HepG2 (cell line): ENCODE data around the gene PHF23. TPM values are rescaled to one million over a fixed set of nuclear protein-coding genes. Genes with fewer than 3 reads are reported as not detected.

Experiments used
- ATAC-seq: fragments of 200-7000 bp; cut with Tn5 transposase; 3 replicates; pipeline ENCODE4 v1.9.1; 2020; ENCODE audit warnings: mild to moderate bottlenecking, moderate library complexity
- BruUV-seq: library from RNA; stranded (reverse); fragments of 400-500 nt; replicated peaks from 2 replicates; lab custom pipeline; 2021; lab: Mats Ljungman, UMichigan
- CTCF ChIA-PET: fragments of 300-600 bp; formaldehyde crosslinking; extraction: SDS; loops from one replicate; lab custom pipeline; 2021; ENCODE audit warnings: low total read pairs, inconsistent platforms, low intra/inter-chr PET ratio; lab: Yijun Ruan, JAX
- POLR2A ChIA-PET: fragments of 350-600 bp; sonication (Branson Sonifier 250); formaldehyde crosslinking; loops from one replicate; lab custom pipeline; 2020; ENCODE audit warnings: antibody characterized with exemption, inconsistent platforms; lab: Yijun Ruan, JAX
- DNase-seq: peaks from one replicate; pipeline ENCODE4 v3.0.0-alpha.2; 2015; ENCODE audit warnings: low spot score
- FAIRE-seq: peaks from 3 replicates; lab custom pipeline; 2011; peaks lifted over from hg19 to GRCh38; lab: Jason Lieb, UNC
- H2AFZ ChIP-seq: one replicate; pipeline ENCODE4 v1.6.1; 2011; ENCODE audit warnings: low read length, inconsistent platforms
- H3K27ac ChIP-seq: fragments of 300-600 bp; 3 replicates; pipeline ENCODE4 v1.8.0; 2011; ENCODE audit warnings: mixed run types, mild to moderate bottlenecking, mixed read lengths, low read length, inconsistent platforms; ENCODE audit not compliant: insufficient read depth; ENCODE audit errors: extremely low read length
- H3K27me3 ChIP-seq, 2 experiments: fragments of 200-600 bp in 1 of 2; 2 replicates in 1 of 2; 3 replicates in 1 of 2; pipeline versions ENCODE4 v1.6.0 to v1.8.0; 2011; ENCODE audit warnings: low read length in 2 of 2, mild to moderate bottlenecking in 2 of 2, moderate library complexity in 2 of 2, inconsistent platforms in 1 of 2; ENCODE audit not compliant: insufficient read depth in 2 of 2, control insufficient read depth in 1 of 2
- H3K36me3 ChIP-seq, 2 experiments: fragments of 200-600 bp in 1 of 2; replicated peaks in 1 of 2; 2 replicates in 1 of 2; 3 replicates in 1 of 2; pipeline versions ENCODE4 v1.5.1 to v1.8.0; 2011; ENCODE audit warnings: low read length in 2 of 2, inconsistent platforms in 1 of 2; ENCODE audit not compliant: insufficient read depth in 2 of 2, control insufficient read depth in 1 of 2
- H3K4me1 ChIP-seq: 2 replicates; pipeline ENCODE4 v1.5.1; 2012; ENCODE audit warnings: low read length, inconsistent platforms; ENCODE audit not compliant: insufficient read depth
- H3K4me2 ChIP-seq: 2 replicates; pipeline ENCODE4 v1.6.0; 2011; ENCODE audit warnings: low read depth, low read length, inconsistent platforms
- H3K4me3 ChIP-seq, 3 experiments: fragments of 200-600 bp in 1 of 3; sonication (generic), shearing (Covaris generic) in 1 of 3; replicated peaks in 1 of 3; 2 replicates each; pipeline ENCODE4 v1.5.1; 2011 to 2016; ENCODE audit warnings: low read length in 3 of 3, inconsistent platforms in 2 of 3, low read depth in 2 of 3, mild to moderate bottlenecking in 2 of 3, control low read depth in 1 of 3, mixed read lengths in 1 of 3; ENCODE audit not compliant: insufficient read depth in 1 of 3
- H3K79me2 ChIP-seq: one replicate; pipeline ENCODE4 v1.6.1; 2011; ENCODE audit warnings: low read length, inconsistent platforms; ENCODE audit not compliant: insufficient read depth
- H3K9ac ChIP-seq: 2 replicates; pipeline ENCODE4 v1.6.0; 2011; ENCODE audit warnings: mild to moderate bottlenecking, low read depth, low read length, inconsistent platforms; ENCODE audit not compliant: insufficient read depth
- H3K9me3 ChIP-seq: 2 replicates; pipeline ENCODE4 v1.5.1; 2012; ENCODE audit warnings: mild to moderate bottlenecking, low read length
- H4K20me1 ChIP-seq: 2 replicates; pipeline ENCODE4 v1.6.0; 2011; ENCODE audit warnings: inconsistent platforms, mild to moderate bottlenecking, low read length, moderate library complexity; ENCODE audit not compliant: insufficient read depth
- AGO2 ChIP-seq: fragments of 200-400 bp; formaldehyde crosslinking; optimal IDR thresholded peaks from 2 replicates; pipeline ENCODE3; 2017; ENCODE audit warnings: mild to moderate bottlenecking, low read depth, low read length, moderate library complexity
- GABPA ChIP-seq, 2 experiments: IDR thresholded peaks; 2 replicates each; pipeline ENCODE4 v1.6.1; 2011 to 2016; ENCODE audit warnings: low read depth in 2 of 2, low read length in 1 of 2, missing biosample characterization in 1 of 2, missing genetic modification characterization in 1 of 2
- NFYB ChIP-seq: sonication (generic); formaldehyde crosslinking; IDR thresholded peaks from 2 replicates; pipeline ENCODE4 v1.4.0; 2020; ENCODE audit warnings: missing genetic modification reagents
- SIN3A ChIP-seq: IDR thresholded peaks from 2 replicates; pipeline ENCODE4 v1.6.1; 2011; ENCODE audit warnings: low read depth, mild to moderate bottlenecking, control low read depth, low read length, borderline replicate concordance
- ZNF230 ChIP-seq: sonication (generic); formaldehyde crosslinking; IDR thresholded peaks from 2 replicates; pipeline ENCODE4 v1.4.0; 2020; ENCODE audit warnings: mild to moderate bottlenecking, missing genetic modification reagents
- ZNF264 ChIP-seq: sonication (generic); formaldehyde crosslinking; IDR thresholded peaks from 2 replicates; pipeline ENCODE4 v1.4.0; 2020; ENCODE audit warnings: missing genetic modification reagents
- ZNF576 ChIP-seq: sonication (generic); formaldehyde crosslinking; IDR thresholded peaks from 2 replicates; pipeline ENCODE4 v1.4.0; 2020; ENCODE audit warnings: mild to moderate bottlenecking, missing genetic modification reagents
- WGBS: methylation state at CpG from one replicate; pipeline ENCODE4 v1.1.6; 2017; ENCODE audit warnings: low lambda C conversion rate; 5-methylcytosine and 5-hydroxymethylcytosine counted together
- in situ Hi-C: cut with HindIII; loops from 2 replicates; pipeline ENCODE4 v1.10.0; 2017; ENCODE audit warnings: low pct_unique_long_range_greater_than_20kb; ENCODE audit not compliant: extremely low pct_ligation_motif_present
- intact Hi-C: fragments of 100-400 bp; cut with micrococcal nuclease; formaldehyde crosslinking; loops from one replicate; pipeline ENCODE4 v1.10.0; 2022; ENCODE audit not compliant: unreplicated experiment
- polyA plus RNA-seq, 8 experiments: library from polyadenylated mRNA; depleted of rRNA in 3 of 8; stranded (reverse) in 7 of 8; unstranded in 1 of 8; fragments of >200 nt; fragmentation: Illumina TruSeq in 4 of 8; extraction: Trizol in 4 of 8; gene quantifications; 2 replicates each; pipeline versions ENCODE4 v1.2.1 to v1.2.3, GENCODE V29; 2011 to 2016; ENCODE audit warnings: low read depth in 4 of 8, missing spikeins in 1 of 8, mixed read lengths in 1 of 8; ENCODE audit not compliant: insufficient read depth in 1 of 8
- total RNA-seq, 5 experiments: library from RNA; depleted of rRNA; stranded (reverse); fragments of >200 nt; fragmentation: Illumina TruSeq; extraction: Trizol; gene quantifications; 2 replicates each; pipeline ENCODE4 v1.2.3, GENCODE V29; 2016; ENCODE audit warnings: low read depth in 1 of 5

The PHF23 gene
- total and polyA plus RNA-seq, 2 of the 13 experiments (the other 11 are each of a cell fraction or from before 2014, with no cell fraction given) = 27.6 to 33.2 TPM

GRCh38 chr17:7241090-7241733 is 2.0 kb upstream of the PHF23 start:
- no peak for ATAC-seq
- Histone ChIP-seq H4K20me1 (0 out of 2 replicates have a peak, but pooled peaks cover 2% of the 10 kb centered on the region), H3K36me3 (peaks cover 11 to 27% of the 10 kb centered on the region in 2 experiments), H2AFZ (no peak overlapping the region), H3K9ac (peak overlapping the region; percentile 92), H3K4me1 (peaks cover 37% of the 10 kb centered on the region), H3K27me3 (no peaks in the 10 kb centered on the region; a peak in 1 of 5 replicates), H3K27ac (peak overlapping the region; percentile 86), H3K9me3 (no peaks in the 10 kb centered on the region), H3K4me2 (peak overlapping the region; percentile 97), H3K4me3 (peak overlapping the region; percentile 61 to 85 (median 68)), H3K79me2 (peaks cover 42% of the 10 kb centered on the region)
- ChIA-PET CTCF (no interaction called here), POLR2A (interaction anchor here (0.7 to 4.3 kb wide), 13 partner anchors 10 to 205 kb away, joined by 3 to 35 read pairs (median 5); partner anchors contain the start of genes ACADVL, ASGR1, ASGR2 and CTDNEP1)
- DNase-seq = no peak
- TSS peak; percentile 68 for BruUV-seq
- intact Hi-C loops (loop anchor here (5.0 kb wide), 1 partner anchor 41 kb away; the partner anchor contains the start of gene SLC2A4), in situ Hi-C loops (no loop called here)
- 27% methylated on average over 9 of the region's 9 CpGs for WGBS
- peak; percentile 15 for FAIRE-seq
- TF ChIP-seq NFYB = no peak
- 0 out of 2 replicates have a peak, but pooled peaks have one; percentile 21 for TF ChIP-seq ZNF264
- no peak for TF ChIP-seq GABPA (IDR thresholded peaks at IDR 0.05; ENCODE audit: low read depth, low read length)
- peak; percentile 48; the same call in 1 of the 2 replicates for TF ChIP-seq GABPA (CRISPR knock-in tag; IDR thresholded peaks at IDR 0.05; ENCODE audit: low read depth)
- no peak for TF ChIP-seq AGO2
- TF ChIP-seq ZNF230 (CRISPR knock-in tag) = no peak
- TF ChIP-seq ZNF576 (CRISPR knock-in tag) = no peak
- 0 out of 2 replicates have a peak, but pooled peaks have one; percentile 11 for TF ChIP-seq SIN3A
